Subcutaneous adipose tissue (tissue), 4 donors: Measurements from ENCODE around the gene KRTAP4-5. TPM values are rescaled to one million over a fixed set of nuclear protein-coding genes. Genes with fewer than 3 reads are reported as not detected.

Source experiments
- total RNA-seq, 4 donors: library from RNA; depleted of rRNA; stranded (reverse); fragments of >200 nt; gene quantifications; one replicate each; pipeline ENCODE4 v1.1.0, GENCODE V29; 2016
- TF ChIP-seq, protein P1 (sequence below): fragments of 450-650 bp; IDR thresholded peaks from one replicate; pipeline ENCODE4 v1.5.1; 2016; ENCODE audit warnings: low read depth, mild to moderate bottlenecking, control low read depth, antibody characterized with exemption, moderate library complexity

The KRTAP4-5 gene
- total RNA-seq, 4 donors from 2014 or later = not detected

DNA sequence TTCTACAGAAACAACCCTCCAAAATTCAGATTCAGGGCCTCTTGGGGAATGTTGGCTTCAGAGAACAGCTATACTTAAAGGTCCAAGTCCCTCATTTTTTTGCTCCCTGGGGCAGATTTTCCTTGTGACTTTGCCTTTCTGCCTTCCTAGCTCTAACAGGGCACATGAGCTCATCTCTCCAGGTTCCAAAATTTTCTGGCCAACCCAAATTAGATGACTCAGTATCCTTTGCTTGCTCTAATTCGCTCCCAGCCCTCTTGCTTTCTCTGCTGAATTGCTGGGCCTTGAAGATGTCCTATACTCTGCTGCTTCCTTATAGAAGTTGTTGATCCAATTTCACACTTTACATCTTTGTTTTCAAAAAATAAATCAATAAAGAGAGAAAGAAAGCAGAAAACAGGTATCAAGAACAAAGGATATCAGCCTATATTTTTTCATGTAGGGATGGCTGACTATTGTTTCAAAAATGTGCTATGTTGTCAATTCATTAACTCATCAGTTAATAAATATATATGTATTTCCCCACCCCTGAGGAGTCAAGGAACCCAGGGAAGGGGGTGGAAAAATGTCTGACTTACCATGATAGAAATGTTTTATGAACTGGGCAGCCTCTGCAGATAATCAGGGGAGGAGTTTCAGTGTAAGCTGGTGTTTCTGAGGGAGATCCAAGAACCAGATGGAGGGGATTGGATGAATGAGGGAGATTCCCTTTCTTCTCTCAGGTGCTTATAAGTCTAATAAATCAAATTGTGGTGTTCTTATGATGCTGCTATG, 29.4 kb upstream of the KRTAP4-5 start:
- TF ChIP-seq, protein P1, sequence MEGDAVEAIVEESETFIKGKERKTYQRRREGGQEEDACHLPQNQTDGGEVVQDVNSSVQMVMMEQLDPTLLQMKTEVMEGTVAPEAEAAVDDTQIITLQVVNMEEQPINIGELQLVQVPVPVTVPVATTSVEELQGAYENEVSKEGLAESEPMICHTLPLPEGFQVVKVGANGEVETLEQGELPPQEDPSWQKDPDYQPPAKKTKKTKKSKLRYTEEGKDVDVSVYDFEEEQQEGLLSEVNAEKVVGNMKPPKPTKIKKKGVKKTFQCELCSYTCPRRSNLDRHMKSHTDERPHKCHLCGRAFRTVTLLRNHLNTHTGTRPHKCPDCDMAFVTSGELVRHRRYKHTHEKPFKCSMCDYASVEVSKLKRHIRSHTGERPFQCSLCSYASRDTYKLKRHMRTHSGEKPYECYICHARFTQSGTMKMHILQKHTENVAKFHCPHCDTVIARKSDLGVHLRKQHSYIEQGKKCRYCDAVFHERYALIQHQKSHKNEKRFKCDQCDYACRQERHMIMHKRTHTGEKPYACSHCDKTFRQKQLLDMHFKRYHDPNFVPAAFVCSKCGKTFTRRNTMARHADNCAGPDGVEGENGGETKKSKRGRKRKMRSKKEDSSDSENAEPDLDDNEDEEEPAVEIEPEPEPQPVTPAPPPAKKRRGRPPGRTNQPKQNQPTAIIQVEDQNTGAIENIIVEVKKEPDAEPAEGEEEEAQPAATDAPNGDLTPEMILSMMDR = no peak

DNA sequence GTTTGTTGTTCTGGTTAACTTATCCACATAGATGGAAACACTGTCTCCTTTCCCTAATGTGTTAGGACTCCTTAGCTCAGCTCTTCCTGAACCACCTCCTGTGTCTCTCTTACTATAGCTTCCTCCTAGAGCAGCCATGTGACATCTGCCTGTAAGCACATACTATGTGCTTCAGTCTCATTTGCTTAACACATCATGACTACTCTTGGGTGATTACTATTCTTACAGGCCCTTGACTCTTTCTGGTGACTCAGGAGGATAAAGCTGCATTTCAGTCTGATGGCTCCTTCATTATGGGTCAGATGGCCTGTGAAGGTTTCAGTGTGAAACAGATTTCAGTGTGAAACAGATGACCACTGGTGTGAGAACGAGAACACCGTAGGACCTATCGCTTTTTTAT, 28.7 kb upstream of the KRTAP4-5 start:
- TF ChIP-seq, protein P1 = no peak

DNA sequence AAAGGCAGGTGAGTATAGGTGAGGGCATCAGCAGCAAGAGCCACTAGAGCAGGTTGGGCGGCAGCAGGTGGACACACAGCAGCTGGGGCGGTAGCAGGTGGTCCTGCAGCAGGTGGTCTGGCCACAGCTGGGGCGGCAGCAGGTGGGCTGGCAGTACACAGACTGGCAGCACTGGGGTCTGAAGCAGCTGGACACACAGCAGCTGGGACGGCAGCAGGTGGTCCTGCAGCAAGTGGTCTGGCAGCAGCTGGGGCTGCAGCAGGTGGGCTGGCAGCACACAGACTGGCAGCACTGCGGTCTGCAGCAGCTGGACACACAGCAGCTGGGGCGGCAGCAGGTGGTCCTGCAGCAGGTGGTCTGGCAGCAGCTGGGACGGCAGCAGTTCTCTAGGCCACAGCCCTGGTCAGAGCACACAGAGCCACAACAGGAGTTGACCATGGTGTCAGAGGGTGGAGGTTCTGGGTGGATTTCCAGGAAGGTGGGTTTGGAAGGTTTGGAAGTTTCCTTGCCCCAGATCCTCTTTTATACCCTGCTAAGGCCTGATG, 28.2 kb upstream of the KRTAP4-5 start, which contains the start of gene KRTAP4-2:
Gene KRTAP4-2 (minus strand): TSS at position 495 of the 545 bp plus-strand sequence. CDS start 57 bp downstream, at position 438.
- TF ChIP-seq, protein P1 = no peak

DNA sequence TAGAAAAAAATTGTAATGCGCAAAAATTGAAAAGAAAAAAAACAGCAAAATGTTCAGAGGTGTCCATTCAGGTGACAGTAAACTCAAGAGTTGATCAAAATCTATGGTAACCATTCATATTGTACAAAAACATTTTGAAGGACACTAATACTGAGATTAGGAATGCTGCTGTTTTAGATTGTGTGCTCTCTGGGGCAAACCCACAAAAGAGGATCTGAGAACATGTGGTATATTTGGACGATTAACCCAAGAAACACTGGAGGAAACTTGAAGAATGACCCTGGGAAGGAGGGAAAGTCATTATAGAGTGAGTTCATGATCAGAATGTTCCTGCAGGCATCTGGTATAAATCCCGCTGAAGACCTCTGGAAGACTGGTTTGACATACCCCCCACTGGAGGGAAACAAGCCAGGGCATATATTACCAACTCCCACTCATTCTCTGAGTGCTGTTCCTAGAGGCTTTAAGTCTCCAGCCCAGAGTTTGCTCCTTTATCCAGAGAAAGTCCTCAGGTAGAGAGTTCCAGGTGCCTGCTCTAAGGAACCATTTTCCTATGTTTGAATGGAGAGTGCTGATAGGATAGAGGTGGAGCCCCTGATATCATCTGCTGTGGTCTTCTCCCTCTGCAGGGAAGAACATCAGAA, 27.2 kb upstream of the KRTAP4-5 start:
- TF ChIP-seq, protein P1 = no peak

DNA sequence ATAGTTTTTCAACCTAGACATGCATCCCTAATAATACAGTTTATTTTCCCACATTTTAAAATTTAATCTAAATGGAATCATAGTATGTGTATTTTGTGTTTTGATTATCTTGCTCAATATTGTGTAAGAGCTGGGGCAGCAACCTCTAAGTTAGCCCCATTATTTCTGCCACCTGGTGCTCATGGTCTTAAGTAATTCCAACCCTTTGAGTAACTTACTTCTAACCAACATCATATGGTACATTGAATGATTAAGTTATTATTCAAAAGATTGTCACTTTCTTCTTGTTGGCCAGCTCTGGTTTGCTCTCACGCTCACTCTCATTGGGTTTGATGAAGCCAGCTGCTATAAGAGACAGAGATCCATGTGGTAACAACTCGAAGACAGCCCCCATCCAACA, 22.3 kb upstream of the KRTAP4-5 start:
- TF ChIP-seq, protein P1 = no peak

DNA sequence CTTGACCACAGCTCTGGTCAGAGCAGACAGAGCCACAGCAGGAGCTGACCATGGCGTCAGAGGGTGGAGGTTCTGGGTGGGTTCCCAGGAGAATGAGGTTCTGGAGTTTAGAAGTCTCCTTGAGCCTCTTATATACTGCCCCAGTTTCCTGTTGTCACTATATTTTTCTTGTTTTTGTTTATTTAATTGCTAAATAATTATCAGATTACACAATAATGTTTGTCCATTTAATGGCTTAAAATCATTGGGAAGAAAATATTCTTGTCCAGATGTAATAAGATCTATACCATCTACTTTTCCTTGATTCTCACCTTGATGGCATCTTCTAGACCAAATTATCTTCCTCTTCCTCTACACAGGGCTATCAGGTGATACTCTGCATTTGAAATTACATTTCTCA, 18.5 kb upstream of the KRTAP4-5 start, which contains the start of gene KRTAP4-3:
Gene KRTAP4-3 (minus strand): TSS at position 101 of the 400 bp plus-strand sequence. CDS start 49 bp downstream, at position 52.
- TF ChIP-seq, protein P1 = no peak

DNA sequence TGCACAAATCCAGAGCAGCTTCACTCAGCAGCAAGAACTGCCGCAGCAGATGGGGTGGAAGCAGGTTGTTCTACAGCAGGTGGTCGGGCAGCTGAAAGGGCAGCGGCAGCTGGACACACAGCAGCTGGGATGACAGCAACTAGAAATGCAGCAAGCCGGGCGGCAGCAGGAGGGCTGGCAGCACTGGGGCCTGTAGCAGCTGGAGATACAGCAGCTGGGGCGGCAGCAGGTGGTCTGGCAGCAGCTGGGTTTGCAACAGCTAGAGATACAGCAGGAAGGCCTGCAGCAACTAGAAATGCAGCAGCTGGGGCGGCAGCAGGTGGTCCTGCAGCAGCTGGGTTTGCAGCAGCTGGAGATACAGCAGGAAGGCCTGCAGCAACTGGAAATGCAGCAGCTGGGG, 17.9 kb upstream of the KRTAP4-5 start:
- TF ChIP-seq, protein P1 = no peak
